Stimulated activated effector memory CD8-positive, alpha-beta T cell treated with anti-CD3 and anti-CD28 coated beads, Interleukin-12 subunit alpha, Interleukin-12 subunit beta, amount 100 ng/mL, for 72 hours (primary cell): ENCODE results near the gene SLC12A9.
"Not testable (repeated sequence)": the region's sequence is repeated elsewhere in the genome, so short reads cannot be mapped to it uniquely, and the experiment has no call there.

Experiments
- ATAC-seq: fragments of 150-1000 bp; cut with Tn5 transposase; 2 replicates; pipeline ENCODE4 v1.10.0; 2021
- DNase-seq, 2 donors: peaks; one replicate each; pipeline ENCODE4 v3.0.0; 2021 to 2022; ENCODE audit warnings: low spot score in 2 of 2
- H3K27ac Mint-ChIP-seq: one replicate; pipeline ENCODE4 v1.8.0; 2022; ENCODE audit warnings: mild to moderate bottlenecking, mixed read lengths
- H3K36me3 Mint-ChIP-seq: one replicate; pipeline ENCODE4 v1.8.0; 2022; ENCODE audit warnings: mild to moderate bottlenecking, mixed read lengths
- H3K4me1 Mint-ChIP-seq: one replicate; pipeline ENCODE4 v1.8.0; 2022; ENCODE audit warnings: mixed read lengths
- H3K4me3 Mint-ChIP-seq: one replicate; pipeline ENCODE4 v1.8.0; 2022; ENCODE audit warnings: mild to moderate bottlenecking, mixed read lengths
- H3K9me3 Mint-ChIP-seq: one replicate; pipeline ENCODE4 v1.8.0; 2022; ENCODE audit warnings: mixed read lengths

Gene SLC12A9, protein sequence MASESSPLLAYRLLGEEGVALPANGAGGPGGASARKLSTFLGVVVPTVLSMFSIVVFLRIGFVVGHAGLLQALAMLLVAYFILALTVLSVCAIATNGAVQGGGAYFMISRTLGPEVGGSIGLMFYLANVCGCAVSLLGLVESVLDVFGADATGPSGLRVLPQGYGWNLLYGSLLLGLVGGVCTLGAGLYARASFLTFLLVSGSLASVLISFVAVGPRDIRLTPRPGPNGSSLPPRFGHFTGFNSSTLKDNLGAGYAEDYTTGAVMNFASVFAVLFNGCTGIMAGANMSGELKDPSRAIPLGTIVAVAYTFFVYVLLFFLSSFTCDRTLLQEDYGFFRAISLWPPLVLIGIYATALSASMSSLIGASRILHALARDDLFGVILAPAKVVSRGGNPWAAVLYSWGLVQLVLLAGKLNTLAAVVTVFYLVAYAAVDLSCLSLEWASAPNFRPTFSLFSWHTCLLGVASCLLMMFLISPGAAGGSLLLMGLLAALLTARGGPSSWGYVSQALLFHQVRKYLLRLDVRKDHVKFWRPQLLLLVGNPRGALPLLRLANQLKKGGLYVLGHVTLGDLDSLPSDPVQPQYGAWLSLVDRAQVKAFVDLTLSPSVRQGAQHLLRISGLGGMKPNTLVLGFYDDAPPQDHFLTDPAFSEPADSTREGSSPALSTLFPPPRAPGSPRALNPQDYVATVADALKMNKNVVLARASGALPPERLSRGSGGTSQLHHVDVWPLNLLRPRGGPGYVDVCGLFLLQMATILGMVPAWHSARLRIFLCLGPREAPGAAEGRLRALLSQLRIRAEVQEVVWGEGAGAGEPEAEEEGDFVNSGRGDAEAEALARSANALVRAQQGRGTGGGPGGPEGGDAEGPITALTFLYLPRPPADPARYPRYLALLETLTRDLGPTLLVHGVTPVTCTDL

DNA sequence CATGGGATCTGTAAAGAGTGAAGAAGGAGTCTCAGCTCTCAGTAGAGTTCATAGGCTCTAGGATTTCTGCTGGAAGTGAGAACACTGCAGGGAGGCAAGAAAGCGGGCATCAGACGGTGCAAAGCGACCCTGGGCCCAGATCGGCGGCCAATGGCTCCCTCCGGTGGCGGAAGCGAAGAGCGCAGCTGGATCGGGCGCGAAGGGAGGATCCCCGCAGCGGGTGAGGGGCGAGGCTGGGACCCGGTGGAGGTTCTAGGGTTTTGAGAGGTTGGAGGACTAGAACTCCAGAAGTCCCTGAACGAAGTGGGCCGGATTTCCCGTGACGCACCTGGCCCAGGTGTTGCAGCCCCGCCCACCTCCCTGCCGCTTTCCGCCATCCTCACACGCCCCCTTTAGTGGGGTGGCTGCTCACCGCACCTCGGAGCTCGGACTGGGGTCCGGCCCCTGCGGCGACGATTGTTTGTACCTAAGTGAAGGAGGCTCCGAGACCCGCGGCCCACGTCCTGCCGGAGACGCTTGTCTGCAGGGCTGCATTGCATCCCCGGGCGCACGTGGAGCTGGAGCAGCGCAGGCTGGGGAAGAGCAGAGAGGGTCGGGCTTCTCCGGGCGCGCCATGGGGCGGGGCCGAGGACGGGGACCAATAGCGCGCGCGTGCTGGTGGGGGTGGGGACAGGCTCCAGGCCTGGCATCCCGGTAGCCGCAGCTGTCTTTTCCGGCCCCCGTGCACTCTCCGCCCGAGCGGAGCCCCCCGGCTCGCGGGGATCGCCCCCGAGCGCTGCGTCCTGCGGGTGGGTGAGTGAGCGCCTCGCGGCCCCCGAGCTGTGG, at the start of gene SLC12A9:
TSS of gene SLC12A9 (plus strand) at position 666 of the 825 bp plus-strand sequence. CDS start 1,485 bp downstream, outside the sequence.
- Mint-ChIP-seq H3K27ac (no peak within 1 kb of the TSS), H3K9me3 (no peaks in the 10 kb centered on the region), H3K36me3 (peaks cover 11% of the 10 kb centered on the region), H3K4me3 (peak within 1 kb of the TSS; percentile 88), H3K4me1 (peaks cover 39% of the 10 kb centered on the region)
- ATAC-seq (peak; percentile 99), DNase-seq (peak; percentile 81 to 93)

DNA sequence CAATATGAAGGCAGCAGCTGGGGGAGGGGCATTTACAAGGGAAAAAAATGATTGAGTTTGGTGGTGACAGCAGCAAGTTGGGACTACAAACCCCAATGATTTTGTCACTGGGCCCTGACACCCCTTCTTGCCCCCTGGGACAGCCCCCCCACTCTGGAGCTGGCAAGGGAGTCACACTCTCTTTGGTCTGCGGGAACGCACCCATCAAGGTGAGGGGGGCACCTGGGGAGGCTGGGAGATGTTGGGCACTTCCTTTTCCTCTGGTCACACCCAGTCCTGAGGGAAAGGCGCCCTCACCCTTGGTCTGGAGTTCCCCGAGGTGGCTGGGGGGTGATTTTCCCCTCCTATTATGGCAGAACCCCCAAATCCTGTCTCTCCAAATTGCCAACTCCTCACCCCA, 49.6 kb upstream of the SLC12A9 start:
- no peak overlapping the region for H3K27ac Mint-ChIP-seq
- no peak overlapping the region for H3K4me3 Mint-ChIP-seq
- H3K9me3 Mint-ChIP-seq, result no peaks in the 10 kb centered on the region
- peaks cover 7% of the 10 kb centered on the region for H3K4me1 Mint-ChIP-seq
- DNase-seq, result no peak
- no peak for ATAC-seq
- H3K36me3 Mint-ChIP-seq, result no peaks in the 10 kb centered on the region

DNA sequence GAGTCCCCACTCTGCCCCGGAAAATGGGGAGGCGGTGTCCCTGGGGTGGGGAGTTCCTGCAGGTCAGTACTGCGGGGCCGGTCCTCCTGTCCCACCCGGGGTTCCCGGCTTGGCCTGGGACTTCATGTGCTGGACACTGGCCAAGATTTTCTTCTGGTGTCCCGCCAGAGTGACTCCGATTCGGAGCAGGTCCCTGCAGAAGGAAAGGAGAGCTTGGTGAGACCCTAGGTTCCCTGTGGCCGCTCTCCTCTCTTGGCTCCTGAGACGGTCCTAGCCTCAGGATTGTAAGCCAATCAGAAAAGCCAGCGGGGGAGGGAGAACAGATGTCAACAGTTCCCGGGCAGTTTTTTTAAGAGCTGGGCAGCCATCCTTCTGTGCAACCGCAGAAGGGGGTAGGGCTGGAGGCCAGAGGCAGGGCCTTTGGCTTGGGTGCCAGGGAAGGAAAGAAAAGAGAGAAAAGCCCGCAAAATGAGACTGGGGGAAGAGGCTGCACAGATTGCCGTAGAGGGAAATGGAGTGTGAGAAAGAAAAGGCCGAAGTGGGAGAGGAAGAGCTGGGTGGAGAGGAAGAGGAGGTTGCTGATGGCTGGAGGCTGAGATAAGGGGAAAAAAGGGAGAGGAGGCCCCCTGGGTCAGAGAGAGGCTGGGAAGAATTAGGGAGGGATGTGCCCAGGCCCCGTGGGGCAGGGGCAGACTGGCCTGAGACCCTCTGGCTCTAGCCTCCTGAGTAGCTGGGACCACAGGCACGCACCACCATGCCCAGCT, 48.9 kb upstream of the SLC12A9 start:
- Mint-ChIP-seq H3K27ac (peak overlapping the region; percentile 67), H3K4me1 (peaks cover 7% of the 10 kb centered on the region), H3K4me3 (peak overlapping the region; percentile 46), H3K9me3 (no peaks in the 10 kb centered on the region), H3K36me3 (no peaks in the 10 kb centered on the region)
- DNase-seq (no peak), ATAC-seq (peak; percentile 91)

DNA sequence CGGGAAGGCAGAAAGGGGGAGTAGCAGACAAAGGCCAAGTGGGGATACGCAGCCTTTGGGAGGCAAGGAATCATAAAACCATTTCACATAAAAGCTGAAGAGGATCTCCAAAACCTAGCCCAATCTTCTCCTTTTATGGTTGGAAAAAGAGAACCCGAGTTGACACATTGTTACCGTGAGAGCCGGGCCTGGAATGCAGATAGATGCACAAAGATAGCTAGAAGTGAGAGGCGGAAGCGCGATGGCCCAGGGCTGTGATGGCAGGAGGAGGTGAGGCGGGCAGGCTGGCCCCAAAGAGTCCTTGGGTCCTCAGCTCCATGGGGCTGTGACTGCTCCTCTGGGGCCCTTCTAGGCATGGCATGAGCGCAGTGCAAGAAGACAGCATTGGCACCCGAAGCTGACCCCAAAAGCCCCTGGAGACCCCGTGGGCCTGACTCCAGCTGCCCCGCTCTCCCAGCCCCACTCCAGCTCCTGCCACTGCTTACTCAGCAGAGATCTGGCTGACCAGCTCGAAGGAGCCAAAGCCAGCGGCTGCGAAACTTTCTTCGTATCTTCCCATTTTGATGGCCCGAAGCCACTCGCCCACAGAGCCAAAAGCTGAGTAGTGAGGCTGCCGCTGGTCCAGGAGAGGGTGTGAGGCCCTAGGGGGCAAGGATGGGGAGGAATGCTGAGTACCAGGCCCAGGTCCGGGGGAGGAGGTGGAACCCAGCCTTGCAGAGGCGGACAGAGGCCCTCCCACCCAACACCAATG, 47.7 kb upstream of the SLC12A9 start:
- H3K36me3 Mint-ChIP-seq, result no peaks in the 10 kb centered on the region
- H3K27ac Mint-ChIP-seq, result no peak overlapping the region
- no peak for ATAC-seq
- no peak overlapping the region for H3K4me3 Mint-ChIP-seq
- DNase-seq, result no peak
- peaks cover 7% of the 10 kb centered on the region for H3K4me1 Mint-ChIP-seq
- no peaks in the 10 kb centered on the region for H3K9me3 Mint-ChIP-seq

DNA sequence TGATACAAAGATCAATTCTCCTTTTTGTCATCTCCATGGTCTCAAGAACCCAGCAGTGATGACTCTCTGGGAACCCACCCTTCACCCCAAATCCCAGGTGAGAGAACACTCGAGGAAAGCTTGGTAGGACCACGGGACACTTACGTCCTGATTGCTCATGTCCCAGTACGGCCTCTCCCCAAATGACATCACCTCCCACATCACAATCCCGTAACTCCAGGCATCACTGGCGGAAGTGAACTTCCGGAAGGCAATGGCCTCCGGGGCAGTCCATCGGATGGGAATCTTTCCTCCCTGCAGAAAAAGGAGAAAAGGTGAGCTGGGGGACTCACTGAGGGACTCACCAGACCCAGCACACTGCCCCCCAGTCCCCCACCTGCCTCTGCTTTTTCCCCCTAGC, 46.2 kb upstream of the SLC12A9 start:
- DNase-seq (no peak), ATAC-seq (no peak)
- Mint-ChIP-seq H3K27ac (no peak overlapping the region), H3K4me3 (no peak overlapping the region), H3K9me3 (no peaks in the 10 kb centered on the region), H3K36me3 (no peaks in the 10 kb centered on the region), H3K4me1 (peaks cover 7% of the 10 kb centered on the region)

DNA sequence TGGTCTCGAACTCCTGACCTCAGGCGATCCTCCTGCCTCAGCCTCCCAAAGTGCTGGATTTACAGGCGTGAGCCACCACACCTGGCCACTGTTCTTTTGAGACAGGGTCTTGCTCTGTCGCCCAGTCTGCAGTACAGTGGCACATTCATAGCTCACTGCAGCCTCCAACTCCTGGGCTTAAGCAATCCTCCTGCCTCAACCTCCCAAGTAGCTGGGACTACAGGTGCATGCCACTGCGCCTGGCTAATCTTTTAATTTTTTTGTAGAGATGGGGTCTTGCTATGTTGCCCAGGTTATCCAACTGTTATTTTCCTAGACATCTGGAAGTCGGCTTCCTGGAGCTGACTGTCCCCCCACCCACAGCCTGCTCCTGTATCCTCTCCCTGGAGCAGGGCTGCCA, 45.6 kb upstream of the SLC12A9 start:
- not testable (repeated sequence) for H3K9me3 Mint-ChIP-seq, H3K36me3 Mint-ChIP-seq, H3K27ac Mint-ChIP-seq, H3K4me1 Mint-ChIP-seq, ATAC-seq, H3K4me3 Mint-ChIP-seq, DNase-seq

DNA sequence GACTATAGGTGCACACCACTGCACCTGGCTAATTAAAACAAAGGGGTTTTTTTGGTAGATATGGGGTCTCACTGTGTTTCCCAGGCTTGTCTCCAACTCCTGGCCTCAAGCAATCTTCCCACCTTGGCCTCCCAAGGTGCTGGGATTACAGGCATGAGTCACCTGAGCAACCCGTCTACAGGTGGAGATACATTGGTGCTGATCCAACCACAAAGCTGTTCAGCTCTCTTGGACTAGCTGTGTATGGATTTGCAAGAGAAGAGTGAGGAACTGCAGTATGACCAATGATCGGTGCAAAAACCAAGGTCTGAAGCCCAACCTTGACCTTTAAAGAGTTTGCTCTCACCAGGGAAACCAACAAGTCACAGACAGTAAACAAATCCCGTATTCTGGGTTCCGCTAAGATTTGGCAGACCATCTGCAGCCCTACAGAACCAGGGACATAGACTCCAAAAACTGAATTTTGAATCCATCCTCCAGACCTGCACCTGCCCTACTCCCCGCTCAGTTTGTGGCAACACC, 44.1 kb upstream of the SLC12A9 start:
- no peak for DNase-seq
- peaks cover 6% of the 10 kb centered on the region for H3K4me1 Mint-ChIP-seq
- H3K27ac Mint-ChIP-seq, result no peak overlapping the region
- no peaks in the 10 kb centered on the region for H3K9me3 Mint-ChIP-seq
- no peak for ATAC-seq
- no peaks in the 10 kb centered on the region for H3K36me3 Mint-ChIP-seq
- no peak overlapping the region for H3K4me3 Mint-ChIP-seq

DNA sequence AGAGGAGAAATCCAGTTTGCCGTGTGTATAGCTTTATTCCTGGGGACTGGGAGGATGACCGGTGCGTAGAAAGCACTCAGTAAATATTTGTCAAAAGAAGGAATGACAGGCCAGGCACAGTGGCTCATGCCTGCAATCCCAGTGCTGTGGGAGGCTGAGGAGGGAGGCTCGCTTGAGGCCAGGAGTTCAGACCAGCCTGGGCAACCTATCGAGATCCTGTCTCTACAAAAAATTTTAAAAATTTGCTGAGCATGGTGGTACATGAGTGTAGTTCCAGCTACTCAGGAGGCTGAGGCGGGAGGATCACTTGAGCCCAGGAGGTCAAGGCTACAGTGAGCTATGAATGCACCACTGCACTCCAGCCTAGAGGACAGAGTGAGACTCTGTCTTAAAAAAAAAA, 41.0 kb upstream of the SLC12A9 start:
- DNase-seq (no peak), ATAC-seq (no peak)
- no peak overlapping the region for H3K4me3 Mint-ChIP-seq
- H3K9me3 Mint-ChIP-seq, result no peaks in the 10 kb centered on the region
- no peak overlapping the region for H3K27ac Mint-ChIP-seq
- no peaks in the 10 kb centered on the region for H3K36me3 Mint-ChIP-seq
- H3K4me1 Mint-ChIP-seq, result no peaks in the 10 kb centered on the region

DNA sequence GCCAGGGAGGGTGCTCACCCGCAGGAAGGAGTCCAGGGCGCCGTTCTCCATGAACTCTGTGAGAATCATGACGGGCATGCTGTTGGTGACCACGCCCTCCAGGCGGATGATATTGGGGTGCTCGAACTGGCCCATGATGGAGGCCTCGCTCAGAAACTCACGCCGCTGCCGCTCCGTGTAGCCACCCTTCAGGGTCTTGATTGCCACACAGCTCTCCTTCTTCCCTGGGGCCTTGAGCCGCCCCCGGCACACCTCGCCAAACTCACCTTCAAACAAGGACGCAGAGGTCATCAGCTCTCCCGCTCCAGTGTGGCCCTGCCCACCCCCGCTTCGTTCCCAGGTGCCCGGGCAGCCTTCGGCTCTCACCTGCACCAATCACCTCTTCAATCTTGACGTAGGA, 39.8 kb upstream of the SLC12A9 start:
- no peak for DNase-seq
- no peak for ATAC-seq
- Mint-ChIP-seq H3K27ac (no peak overlapping the region), H3K36me3 (no peaks in the 10 kb centered on the region), H3K9me3 (no peaks in the 10 kb centered on the region), H3K4me1 (no peaks in the 10 kb centered on the region), H3K4me3 (no peak overlapping the region)

DNA sequence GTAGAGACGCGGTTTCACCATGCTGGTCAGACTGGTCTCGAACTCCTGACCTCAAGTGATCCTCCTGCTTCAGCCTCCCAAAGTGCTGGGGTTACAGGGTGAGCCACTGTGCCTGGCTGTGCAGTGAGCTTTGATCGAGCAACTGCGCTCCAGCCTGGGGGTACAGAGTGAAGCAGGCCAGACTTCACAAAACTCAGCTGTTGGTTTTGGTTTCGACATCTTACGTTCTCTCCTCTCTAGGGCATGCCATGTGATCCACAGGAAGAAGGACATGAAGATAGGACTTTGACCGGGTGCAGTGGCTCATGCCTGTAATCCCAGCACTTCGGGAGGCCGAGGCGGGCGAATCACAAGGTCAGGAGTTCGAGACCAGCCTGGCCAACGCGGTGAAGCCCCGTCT, 36.0 kb upstream of the SLC12A9 start:
- H3K4me3 Mint-ChIP-seq, ATAC-seq, DNase-seq, H3K36me3 Mint-ChIP-seq, H3K4me1 Mint-ChIP-seq, H3K27ac Mint-ChIP-seq, H3K9me3 Mint-ChIP-seq: not testable (repeated sequence)

DNA sequence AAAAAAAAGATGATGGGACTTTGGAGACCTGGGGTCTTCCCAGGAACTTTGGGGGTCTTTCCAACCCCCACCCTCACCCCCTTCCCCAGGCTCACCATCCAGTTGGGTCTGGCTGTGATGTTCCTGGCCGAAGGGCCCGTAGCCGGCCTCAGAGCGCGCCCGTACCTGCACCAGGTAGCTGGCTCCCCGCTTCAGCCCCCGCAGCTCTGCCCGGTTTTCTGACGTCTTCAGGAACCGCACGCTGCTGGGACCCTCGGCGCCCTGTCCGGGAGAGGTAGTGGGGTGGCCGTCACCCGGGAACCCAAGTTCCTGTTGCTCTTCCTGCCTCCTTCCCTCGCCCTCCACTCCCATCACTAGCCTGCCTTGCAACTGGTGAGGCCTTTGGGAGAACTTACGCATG, 35.4 kb upstream of the SLC12A9 start:
- DNase-seq, result no peak
- no peak overlapping the region for H3K4me3 Mint-ChIP-seq
- no peak overlapping the region for H3K27ac Mint-ChIP-seq
- no peaks in the 10 kb centered on the region for H3K36me3 Mint-ChIP-seq
- no peaks in the 10 kb centered on the region for H3K9me3 Mint-ChIP-seq
- H3K4me1 Mint-ChIP-seq, result no peaks in the 10 kb centered on the region
- no peak for ATAC-seq

DNA sequence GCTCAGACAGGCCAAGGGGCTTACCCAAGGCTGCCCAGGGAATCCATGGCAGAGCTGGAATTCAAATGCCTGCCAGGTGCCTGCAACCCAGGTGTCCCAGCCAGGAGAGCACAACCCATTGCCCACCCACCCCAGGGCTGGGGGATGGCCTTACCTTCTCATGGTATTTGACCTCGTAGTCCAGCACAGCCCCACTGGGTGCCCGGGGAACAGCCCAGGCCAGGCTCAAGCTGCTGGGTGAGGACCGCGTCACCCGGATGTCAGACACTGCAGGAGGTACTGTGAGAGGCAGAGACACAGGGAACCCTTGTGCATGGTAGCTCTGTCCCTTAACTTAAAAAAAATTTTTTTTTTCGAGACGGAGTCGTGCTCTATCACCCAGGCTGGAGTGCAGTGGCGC, 34.1 kb upstream of the SLC12A9 start:
- no peak overlapping the region for H3K4me3 Mint-ChIP-seq
- H3K36me3 Mint-ChIP-seq, result no peaks in the 10 kb centered on the region
- DNase-seq (no peak), ATAC-seq (no peak)
- no peaks in the 10 kb centered on the region for H3K9me3 Mint-ChIP-seq
- no peak overlapping the region for H3K27ac Mint-ChIP-seq
- H3K4me1 Mint-ChIP-seq, result no peaks in the 10 kb centered on the region

DNA sequence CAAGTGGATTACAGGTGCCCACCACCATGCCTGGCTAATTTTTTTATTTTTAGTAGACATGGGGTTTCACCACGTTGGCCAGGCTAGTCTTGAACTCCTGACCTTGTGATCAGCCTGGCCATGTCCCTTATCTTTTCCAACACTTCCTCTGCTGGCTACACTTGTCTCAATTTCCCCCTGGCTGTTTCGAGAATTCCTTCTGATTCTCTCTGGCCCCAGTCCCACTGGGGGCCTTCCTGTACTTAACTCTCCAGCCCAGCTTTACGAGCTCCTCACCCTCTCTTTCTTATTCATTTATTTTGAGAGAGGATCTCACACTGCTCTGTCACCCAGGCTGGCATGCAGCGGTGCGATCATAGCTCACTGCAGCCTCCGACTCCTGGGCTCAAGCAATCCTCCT, 33.7 kb upstream of the SLC12A9 start:
- H3K27ac Mint-ChIP-seq, result peak overlapping the region; percentile 40
- no peak overlapping the region for H3K4me3 Mint-ChIP-seq
- H3K36me3 Mint-ChIP-seq, result no peaks in the 10 kb centered on the region
- ATAC-seq (no peak), DNase-seq (no peak)
- no peaks in the 10 kb centered on the region for H3K9me3 Mint-ChIP-seq
- no peaks in the 10 kb centered on the region for H3K4me1 Mint-ChIP-seq

DNA sequence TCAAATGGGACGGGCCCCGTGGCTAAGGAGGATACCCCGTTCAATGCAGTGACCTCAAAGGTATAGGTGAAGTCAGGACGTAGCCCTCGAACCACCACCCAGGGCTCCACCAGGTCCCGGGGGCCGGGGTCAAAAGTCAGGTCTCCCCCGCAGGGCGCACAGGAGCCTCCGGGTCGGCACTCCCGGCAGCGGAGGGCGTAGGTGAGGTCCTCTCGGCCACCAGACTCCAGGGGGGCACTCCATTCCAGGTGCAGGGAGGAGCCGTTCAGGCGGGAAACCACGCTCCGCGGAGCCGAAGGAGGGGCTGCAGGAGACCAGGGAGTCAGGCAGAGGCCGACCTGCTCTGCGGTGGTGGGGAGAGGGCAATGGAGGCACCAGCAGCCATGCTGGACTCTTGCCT, 32.9 kb upstream of the SLC12A9 start:
- no peak for ATAC-seq

More for the DNA sequence above, 32.9 kb upstream of the SLC12A9 start:
- Mint-ChIP-seq H3K36me3 (no peaks in the 10 kb centered on the region), H3K4me3 (no peak overlapping the region), H3K9me3 (no peaks in the 10 kb centered on the region), H3K27ac (no peak overlapping the region), H3K4me1 (no peaks in the 10 kb centered on the region)
- DNase-seq, result no peak
